GM12878 (cell line): ENCODE results near the gene MITF. TPM values are rescaled to one million over a fixed set of nuclear protein-coding genes. Genes with fewer than 3 reads are reported as not detected.
A peak's percentile ranks its signal among the peaks of the same experiment; 100 is the strongest.

Experiments used
- ATAC-seq: fragments of 200-7000 bp; cut with Tn5 transposase; 3 replicates; pipeline ENCODE4 v1.9.1; 2020; ENCODE audit warnings: mild to moderate bottlenecking, moderate library complexity
- BruUV-seq: library from RNA; stranded (reverse); fragments of 400-500 nt; replicated peaks from 2 replicates; lab custom pipeline; 2021; lab: Mats Ljungman, UMichigan
- CTCF ChIA-PET: fragments of 300-600 bp; sonication (Branson Sonifier 250); formaldehyde crosslinking; extraction: SDS; loops from one replicate; lab custom pipeline; 2021; ENCODE audit warnings: inconsistent platforms; lab: Yijun Ruan, JAX
- POLR2A ChIA-PET: fragments of 350-600 bp; formaldehyde crosslinking; extraction: SDS; loops from one replicate; lab custom pipeline; 2021; ENCODE audit warnings: inconsistent platforms; lab: Charles Lee
- RAD21 ChIA-PET: fragments of 300-600 bp; sonication (Branson Sonifier 250); formaldehyde crosslinking; loops from one replicate; lab custom pipeline; 2023; ENCODE audit warnings: antibody characterized with exemption; ENCODE audit not compliant: unreplicated experiment; lab: Charles Lee
- SMC1A ChIA-PET: fragments of 300-600 bp; sonication (Branson Sonifier 250); formaldehyde crosslinking; loops from one replicate; lab custom pipeline; 2023; ENCODE audit not compliant: unreplicated experiment, uncharacterized antibody; lab: Charles Lee
- DNase-seq: peaks from one replicate; pipeline ENCODE4 v3.0.0-alpha.2; 2011; ENCODE audit warnings: low read depth, low spot score
- FAIRE-seq: peaks from 3 replicates; lab custom pipeline; 2011; peaks lifted over from hg19 to GRCh38; lab: Jason Lieb, UNC
- H2AFZ ChIP-seq: 2 replicates; pipeline ENCODE4 v1.6.0; 2011; ENCODE audit warnings: low read depth, low read length, control low read depth; ENCODE audit not compliant: control insufficient read depth
- H3K27ac ChIP-seq: 2 replicates; pipeline ENCODE4 v1.5.1; 2011; ENCODE audit warnings: control low read depth; ENCODE audit not compliant: control insufficient read depth, insufficient read depth
- H3K27me3 ChIP-seq, 2 experiments: replicated peaks in 1 of 2; 2 replicates each; pipeline versions ENCODE4 v1.6.0 to v1.6.1; 2011; ENCODE audit warnings: low read length in 1 of 2; ENCODE audit not compliant: control insufficient read depth in 2 of 2, insufficient read depth in 2 of 2
- H3K36me3 ChIP-seq, 2 experiments: 2 replicates each; pipeline ENCODE4 v1.5.1; 2011; ENCODE audit warnings: low read length in 1 of 2; ENCODE audit not compliant: control insufficient read depth in 2 of 2, insufficient read depth in 2 of 2
- H3K4me1 ChIP-seq: 2 replicates; pipeline ENCODE4 v1.6.1; 2011; ENCODE audit warnings: mild to moderate bottlenecking, low read length, moderate library complexity, mixed read lengths; ENCODE audit not compliant: control insufficient read depth, insufficient read depth
- H3K4me2 ChIP-seq: 2 replicates; pipeline ENCODE4 v1.6.0; 2011; ENCODE audit warnings: control low read depth; ENCODE audit not compliant: control insufficient read depth, insufficient read depth
- H3K4me3 ChIP-seq: fragments of 200-600 bp; sonication (generic); 2 replicates; pipeline ENCODE4 v1.5.1; 2016
- H3K79me2 ChIP-seq: 2 replicates; pipeline ENCODE4 v1.6.0; 2011; ENCODE audit warnings: low read length; ENCODE audit not compliant: control insufficient read depth, insufficient read depth
- H3K9ac ChIP-seq: 2 replicates; pipeline ENCODE4 v1.8.0; 2011; ENCODE audit warnings: low read length, control low read depth, mixed read lengths; ENCODE audit not compliant: control insufficient read depth, insufficient read depth
- H3K9me3 ChIP-seq: replicated peaks from 3 replicates; pipeline ENCODE4 v1.5.1; 2011; ENCODE audit warnings: mild to moderate bottlenecking, low read length; ENCODE audit not compliant: control insufficient read depth, insufficient read depth
- H4K20me1 ChIP-seq: 2 replicates; pipeline ENCODE4 v1.6.0; 2011; ENCODE audit not compliant: control insufficient read depth, insufficient read depth
- CTCF ChIP-seq, 3 experiments: IDR thresholded peaks in 2 of 3; conservative IDR thresholded peaks in 1 of 3; 2 replicates each; pipeline ENCODE4 v1.5.1; 2011; ENCODE audit warnings: low read depth in 3 of 3, low read length in 3 of 3, mild to moderate bottlenecking in 3 of 3, control low read depth in 2 of 3, moderate library complexity in 2 of 3, inconsistent platforms in 1 of 3, mixed read lengths in 1 of 3; ENCODE audit not compliant: control insufficient read depth in 2 of 3, insufficient read depth in 1 of 3; ENCODE audit errors: extremely low read depth in 1 of 3
- NFYA ChIP-seq: IDR thresholded peaks from 2 replicates; pipeline ENCODE4 v1.6.1; 2011; ENCODE audit warnings: low read depth, mild to moderate bottlenecking, low read length, improper control_type of control experiment, borderline replicate concordance
- NFYB ChIP-seq: IDR thresholded peaks from 2 replicates; pipeline ENCODE4 v1.6.1; 2011; ENCODE audit warnings: low read depth, mild to moderate bottlenecking, low read length, improper control_type of control experiment, moderate library complexity; ENCODE audit not compliant: insufficient read depth
- RAD21 ChIP-seq: IDR thresholded peaks from 2 replicates; pipeline ENCODE4 v1.6.1; 2011; ENCODE audit warnings: mild to moderate bottlenecking, low read depth, low read length, moderate library complexity; ENCODE audit not compliant: insufficient read depth
- WGBS: methylation state at CpG from one replicate; pipeline ENCODE4 v1.1.6; 2016; ENCODE audit warnings: low lambda C conversion rate; ENCODE audit not compliant: insufficient replicate concordance, insufficient coverage; ENCODE audit errors: missing lambda C conversion rate; 5-methylcytosine and 5-hydroxymethylcytosine counted together
- in situ Hi-C: fragments of 300-500 bp; cut with MboI; formaldehyde crosslinking; loops from 9 replicates; pipeline ENCODE4 v1.14.3; 2018; ENCODE audit warnings: mixed read lengths
- intact Hi-C: fragments of 100-400 bp; cut with micrococcal nuclease; formaldehyde crosslinking; loops from one replicate; pipeline ENCODE4 v1.14.2; 2022; ENCODE audit not compliant: unreplicated experiment
- polyA plus RNA-seq, 11 experiments: library from polyadenylated mRNA; depleted of rRNA in 4 of 11; unstranded in 6 of 11; stranded (reverse) in 5 of 11; fragments of >200 nt; fragmentation: Nextera tagmentation in 4 of 11; fragmentation: Illumina TruSeq in 1 of 11; extraction: Ambion mirVana in 4 of 11; extraction: Trizol in 1 of 11; gene quantifications; 1 replicate in 1 of 11; 2 replicates in 10 of 11; pipeline versions ENCODE4 v1.2.1 to v1.2.3, GENCODE V29; 2011 to 2016; ENCODE audit warnings: inconsistent platforms in 2 of 11, missing spikeins in 2 of 11, low read depth in 1 of 11
- total RNA-seq, 4 experiments: library from RNA; depleted of rRNA in 3 of 4; stranded (reverse); fragments of >200 nt in 3 of 4; fragmentation: Illumina TruSeq in 1 of 4; extraction: Trizol in 1 of 4; gene quantifications; 2 replicates each; pipeline versions ENCODE4 v1.2.1 to v1.2.3, GENCODE V29; 2013 to 2021

The MITF gene
- total and polyA plus RNA-seq, 10 of the 15 experiments (the other 5 are each of a cell fraction or from before 2014, with no cell fraction given) = under 0.01 to 0.90 (median 0.06) TPM; not detected in 3

- Histone ChIP-seq H4K20me1 (no peaks in the 10 kb centered on the region), H3K27me3 (no peaks in the 10 kb centered on the region), H3K4me3 (no peak overlapping the region), H3K79me2 (no peaks in the 10 kb centered on the region), H2AFZ (no peak overlapping the region), H3K4me1 (no peaks in the 10 kb centered on the region), H3K9me3 (no peaks in the 10 kb centered on the region), H3K9ac (no peak overlapping the region), H3K27ac (no peak overlapping the region), H3K4me2 (no peak overlapping the region), H3K36me3 (no peaks in the 10 kb centered on the region)
- DNase-seq (no peak), FAIRE-seq (no peak), ATAC-seq (0 out of 3 replicates have a peak, but pooled peaks have one; percentile 18)
- ChIA-PET SMC1A (interaction anchor here (1.4 kb wide), 1 partner anchor 15 kb away, joined by 3 read pairs; no protein-coding TSS in a partner anchor), CTCF (interaction anchor here (1.0 to 1.1 kb wide), 4 partner anchors 54 to 695 kb away, joined by 3 to 5 read pairs (median 4); no protein-coding TSS in a partner anchor), RAD21 (interaction anchor here (0.7 to 1.1 kb wide), 2 partner anchors 165 to 529 kb away, joined by 3 read pairs; no protein-coding TSS in a partner anchor), POLR2A (interaction anchor here (0.7 kb wide), 1 partner anchor 133 kb away, joined by 5 read pairs; no protein-coding TSS in a partner anchor)
- BruUV-seq = no TSS peak
- intact Hi-C loops = no loop called here
- WGBS = 1% methylated on average over 5 of the region's 5 CpGs
- TF ChIP-seq RAD21 = 0 out of 2 replicates have a peak, but pooled peaks have one; percentile 21
- no peak for TF ChIP-seq NFYB
- no peak for TF ChIP-seq NFYA
- TF ChIP-seq CTCF (IDR thresholded peaks at IDR 0.05 in 2 of 3, conservative IDR thresholded peaks at IDR 0.05 in 1 of 3; ENCODE audit: control insufficient read depth in 2 of 3, extremely low read depth in 1 of 3, insufficient read depth in 1 of 3, low read depth in 3 of 3, low read length in 3 of 3) = peak in 1 of 3 experiments; percentile 15; a peak in 1 of 6 replicates
- in situ Hi-C loops = no loop called here
Measured at GRCh38 chr3:69855436-69856162, 116.3 kb downstream of the MITF start.
